ENCODE results near the gene MTHFS. TPM values are rescaled to one million over a fixed set of nuclear protein-coding genes. Genes with fewer than 3 reads are reported as not detected.
"Not testable (repeated sequence)": the region's sequence is repeated elsewhere in the genome, so short reads cannot be mapped to it uniquely, and the experiment has no call there.

The MTHFS gene
- total and polyA plus RNA-seq, 3 donors from 2014 or later = 24.9 to 44.2 (median 32.5) TPM

DNA sequence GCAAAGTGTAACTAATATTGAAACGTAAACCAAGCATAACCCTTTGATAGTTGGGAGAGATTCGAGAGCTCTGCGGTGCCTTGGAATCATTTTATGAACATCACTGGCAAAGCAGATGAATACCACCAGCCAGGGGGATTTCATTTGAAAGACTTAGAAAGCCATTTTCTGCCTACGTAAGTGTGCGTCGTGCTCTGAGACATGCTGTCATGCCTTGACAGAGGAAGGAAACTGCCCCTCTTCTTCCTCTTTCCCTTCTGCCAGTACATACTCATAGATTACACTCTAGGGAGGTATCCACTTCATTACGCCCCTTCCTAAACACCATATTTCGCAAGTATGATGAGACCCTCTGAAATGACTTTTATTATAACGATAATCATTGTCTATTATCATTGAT, 3.3 kb upstream of the MTHFS start:
- intact Hi-C loops (cut with DNase I; ENCODE audit: low total_unique reads) = no loop called here
- H3K36me3 ChIP-seq (ENCODE audit: low read depth, missing control alignments) = no peaks in the 10 kb centered on the region
- no peak overlapping the region for H3K4me3 ChIP-seq
- no peak for TF ChIP-seq POLR2A (IDR thresholded peaks at IDR 0.05)
- TF ChIP-seq, protein P1, sequence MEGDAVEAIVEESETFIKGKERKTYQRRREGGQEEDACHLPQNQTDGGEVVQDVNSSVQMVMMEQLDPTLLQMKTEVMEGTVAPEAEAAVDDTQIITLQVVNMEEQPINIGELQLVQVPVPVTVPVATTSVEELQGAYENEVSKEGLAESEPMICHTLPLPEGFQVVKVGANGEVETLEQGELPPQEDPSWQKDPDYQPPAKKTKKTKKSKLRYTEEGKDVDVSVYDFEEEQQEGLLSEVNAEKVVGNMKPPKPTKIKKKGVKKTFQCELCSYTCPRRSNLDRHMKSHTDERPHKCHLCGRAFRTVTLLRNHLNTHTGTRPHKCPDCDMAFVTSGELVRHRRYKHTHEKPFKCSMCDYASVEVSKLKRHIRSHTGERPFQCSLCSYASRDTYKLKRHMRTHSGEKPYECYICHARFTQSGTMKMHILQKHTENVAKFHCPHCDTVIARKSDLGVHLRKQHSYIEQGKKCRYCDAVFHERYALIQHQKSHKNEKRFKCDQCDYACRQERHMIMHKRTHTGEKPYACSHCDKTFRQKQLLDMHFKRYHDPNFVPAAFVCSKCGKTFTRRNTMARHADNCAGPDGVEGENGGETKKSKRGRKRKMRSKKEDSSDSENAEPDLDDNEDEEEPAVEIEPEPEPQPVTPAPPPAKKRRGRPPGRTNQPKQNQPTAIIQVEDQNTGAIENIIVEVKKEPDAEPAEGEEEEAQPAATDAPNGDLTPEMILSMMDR (IDR thresholded peaks at IDR 0.05) = no peak
- WGBS, 2 donors = 93% methylated on average over 9 of the region's 9 CpGs
- H3K27ac ChIP-seq = no peak overlapping the region
- H3K9me3 ChIP-seq = no peaks in the 10 kb centered on the region
- H3K4me1 ChIP-seq = peaks cover 5% of the 10 kb centered on the region
- no peak for DNase-seq
- no peaks in the 10 kb centered on the region for H3K27me3 ChIP-seq

DNA sequence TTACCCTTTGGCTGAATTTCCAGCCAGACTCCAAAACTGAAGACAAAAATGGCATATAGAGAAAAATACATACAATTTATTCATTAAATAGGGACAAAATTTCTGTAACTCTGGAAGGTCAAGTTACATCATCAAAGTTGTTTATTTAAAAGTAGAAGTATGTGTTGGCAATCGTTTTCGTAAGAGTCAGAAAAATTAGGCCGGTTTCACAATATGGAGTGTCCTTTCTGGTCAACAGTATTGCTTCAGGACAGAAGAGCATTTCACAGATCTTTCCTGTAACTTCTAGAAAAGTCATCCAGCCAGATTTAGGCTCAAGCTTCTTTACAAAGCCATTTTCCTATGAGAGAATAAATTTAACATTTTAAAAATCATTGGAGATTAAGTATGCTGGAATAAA, 2.0 kb upstream of the MTHFS start:
- H3K27me3 ChIP-seq; H3K4me1 ChIP-seq; DNase-seq; intact Hi-C loops (cut with DNase I; ENCODE audit: low total_unique reads); H3K36me3 ChIP-seq (ENCODE audit: low read depth, missing control alignments); H3K9me3 ChIP-seq; H3K27ac ChIP-seq; H3K4me3 ChIP-seq: not testable (repeated sequence)
- 64 to 70% methylated on average over 3 of the region's 3 CpGs for WGBS, 2 donors

DNA sequence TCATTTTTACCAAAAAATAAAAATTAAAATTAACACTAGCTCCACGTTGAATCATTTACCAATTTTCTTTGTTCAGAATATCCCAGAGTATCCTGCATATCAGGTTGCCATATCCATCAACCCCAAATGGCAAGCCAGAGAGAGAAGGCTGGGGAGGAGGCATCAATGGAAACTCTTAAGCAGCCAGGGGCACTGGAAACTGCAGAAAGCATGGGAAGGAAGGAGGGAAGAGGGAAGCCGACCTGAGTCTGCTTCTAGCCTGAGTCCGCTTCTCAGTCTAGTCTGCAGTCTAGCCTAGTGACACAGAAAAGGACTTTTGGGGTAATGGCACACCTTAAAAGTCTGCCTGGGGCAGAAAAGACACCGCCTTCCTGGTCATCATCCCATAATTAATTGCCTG, 1.6 kb upstream of the MTHFS start:
- no peak overlapping the region for H3K4me3 ChIP-seq
- no peaks in the 10 kb centered on the region for H3K9me3 ChIP-seq
- no peaks in the 10 kb centered on the region for H3K27me3 ChIP-seq
- no peaks in the 10 kb centered on the region for H3K36me3 ChIP-seq (ENCODE audit: low read depth, missing control alignments)
- 69 to 83% methylated on average over 4 of the region's 4 CpGs for WGBS, 2 donors
- peaks cover 5% of the 10 kb centered on the region for H3K4me1 ChIP-seq
- intact Hi-C loops (cut with DNase I; ENCODE audit: low total_unique reads) = no loop called here
- no peak overlapping the region for H3K27ac ChIP-seq
- DNase-seq = no peak
- no peak for TF ChIP-seq POLR2A (IDR thresholded peaks at IDR 0.05)
- TF ChIP-seq, protein P1 (IDR thresholded peaks at IDR 0.05) = no peak

DNA sequence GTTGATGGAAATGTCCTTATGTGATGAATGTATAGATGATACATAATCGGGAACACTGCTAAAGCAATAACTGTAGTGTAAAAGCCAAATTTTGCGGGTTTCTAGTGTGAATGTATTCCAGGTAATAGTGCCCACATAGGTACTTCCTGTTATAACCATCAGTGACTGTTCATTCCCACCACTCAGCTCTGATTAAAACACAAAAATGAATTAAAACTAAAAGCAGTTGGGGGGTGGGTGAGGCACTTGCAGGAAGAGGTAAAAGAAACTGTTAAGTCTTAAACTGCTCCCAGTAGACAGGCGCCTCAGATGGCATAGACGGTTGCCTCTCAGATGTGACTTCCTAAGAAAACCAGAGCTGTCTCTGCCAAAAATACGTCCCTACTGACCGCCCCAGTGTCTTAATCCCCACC, 893 bp upstream of the MTHFS start:
- 58 to 64% methylated on average over 3 to 6 of the region's 6 CpGs for WGBS, 2 donors
- H3K4me3 ChIP-seq = peak overlapping the region in 1 of 2 donors; percentile 84
- no peaks in the 10 kb centered on the region for H3K27me3 ChIP-seq
- DNase-seq = no peak
- no peaks in the 10 kb centered on the region for H3K9me3 ChIP-seq
- H3K4me1 ChIP-seq = peaks cover 5% of the 10 kb centered on the region
- peak overlapping the region; percentile 96 to 97 for H3K27ac ChIP-seq
- no peak for TF ChIP-seq POLR2A (IDR thresholded peaks at IDR 0.05)
- intact Hi-C loops (cut with DNase I; ENCODE audit: low total_unique reads) = no loop called here
- H3K36me3 ChIP-seq (ENCODE audit: low read depth, missing control alignments) = no peaks in the 10 kb centered on the region

DNA sequence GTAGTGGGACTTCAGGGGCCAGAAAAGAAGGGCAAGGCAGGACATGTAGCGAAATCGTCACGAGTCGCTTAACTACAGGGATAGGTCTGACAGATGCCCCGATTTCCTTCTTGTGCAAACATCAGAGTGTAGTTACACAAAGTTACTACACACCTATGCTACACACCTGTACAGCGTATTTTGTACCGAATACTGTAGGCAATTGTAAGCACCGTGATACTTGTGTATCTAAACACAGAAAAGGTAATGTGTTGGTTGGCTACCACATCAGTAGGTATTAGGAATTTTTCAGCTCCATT, 515 bp upstream of the MTHFS start:
- WGBS, 2 donors = 25 to 42% methylated on average over 8 of the region's 8 CpGs
- no peak for DNase-seq
- Histone ChIP-seq H3K27ac (peak overlapping the region; percentile 96 to 97), H3K9me3 (no peaks in the 10 kb centered on the region), H3K27me3 (no peaks in the 10 kb centered on the region), H3K4me3 (peak overlapping the region; percentile 84 to 86), H3K36me3 (ENCODE audit: low read depth, missing control alignments) (no peaks in the 10 kb centered on the region), H3K4me1 (peaks cover 5% of the 10 kb centered on the region)
- TF ChIP-seq POLR2A (IDR thresholded peaks at IDR 0.05) = no peak
- TF ChIP-seq, protein P1 (IDR thresholded peaks at IDR 0.05) = no peak
- intact Hi-C loops (cut with DNase I; ENCODE audit: low total_unique reads) = no loop called here

DNA sequence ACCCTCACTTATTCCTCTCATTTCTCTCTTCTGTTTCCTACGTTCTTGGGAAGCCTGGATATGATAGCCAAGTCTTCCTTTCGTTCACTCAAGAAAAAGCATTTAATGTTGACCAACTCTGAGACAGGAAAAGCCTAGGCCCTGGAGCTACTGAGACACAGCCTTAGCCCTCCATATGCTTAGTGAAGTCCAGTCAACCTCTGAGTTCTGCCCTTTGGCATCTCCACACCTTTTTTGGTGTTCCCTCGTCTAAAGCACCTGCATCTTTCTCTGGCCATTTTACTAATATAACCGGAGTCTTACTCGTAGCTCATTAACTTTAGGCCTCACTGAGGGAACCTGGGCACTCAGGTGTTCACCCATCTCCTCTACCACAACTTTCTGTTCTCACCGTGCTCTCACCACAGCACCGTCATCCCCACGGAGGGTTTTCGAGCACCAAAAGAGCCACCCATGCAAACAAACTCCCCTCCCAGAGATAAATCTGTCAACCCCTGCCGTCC, 632 bp downstream of the MTHFS start:
- WGBS, 2 donors = 15 to 16% methylated on average over 10 of the region's 10 CpGs
- H3K9me3 ChIP-seq = no peaks in the 10 kb centered on the region
- peak overlapping the region; percentile 84 to 86 for H3K4me3 ChIP-seq
- no peaks in the 10 kb centered on the region for H3K36me3 ChIP-seq (ENCODE audit: low read depth, missing control alignments)
- peak overlapping the region; percentile 96 to 97 for H3K27ac ChIP-seq
- no peak for TF ChIP-seq POLR2A (IDR thresholded peaks at IDR 0.05)
- peaks cover 5% of the 10 kb centered on the region for H3K4me1 ChIP-seq
- intact Hi-C loops (cut with DNase I; ENCODE audit: low total_unique reads) = no loop called here
- DNase-seq = no peak
- H3K27me3 ChIP-seq = no peaks in the 10 kb centered on the region
